ENCODE measurements around the gene DPH6. TPM values are rescaled to one million over a fixed set of nuclear protein-coding genes. Genes with fewer than 3 reads are reported as not detected.

Gene DPH6
- total and polyA plus RNA-seq, 12 donors: 5.0 to 42.0 (median 15.7) TPM

GRCh38 chr15:35583863-35584528 is 38.0 kb upstream of the DPH6 start:
- intact Hi-C loops (cut with DNase I): no loop called here
- Histone ChIP-seq H3K36me3 (replicated peaks in 1 of 2) (no peaks in the 10 kb centered on the region), H3K9me3 (replicated peaks in 1 of 3) (no peaks in the 10 kb centered on the region), H3K4me1 (replicated peaks in 1 of 2) (peaks cover 0 to 3% of the 10 kb centered on the region in 2 donors), H3K27me3 (no peaks in the 10 kb centered on the region), H3K27ac (no peak overlapping the region), H3K4me3 (no peak overlapping the region)
- 8 to 38% (median 28%) methylated on average over 1 of the region's 1 CpG for WGBS, 4 donors
- no peak for TF ChIP-seq POLR2A (IDR thresholded peaks at IDR 0.05)
- TF ChIP-seq, protein P1, sequence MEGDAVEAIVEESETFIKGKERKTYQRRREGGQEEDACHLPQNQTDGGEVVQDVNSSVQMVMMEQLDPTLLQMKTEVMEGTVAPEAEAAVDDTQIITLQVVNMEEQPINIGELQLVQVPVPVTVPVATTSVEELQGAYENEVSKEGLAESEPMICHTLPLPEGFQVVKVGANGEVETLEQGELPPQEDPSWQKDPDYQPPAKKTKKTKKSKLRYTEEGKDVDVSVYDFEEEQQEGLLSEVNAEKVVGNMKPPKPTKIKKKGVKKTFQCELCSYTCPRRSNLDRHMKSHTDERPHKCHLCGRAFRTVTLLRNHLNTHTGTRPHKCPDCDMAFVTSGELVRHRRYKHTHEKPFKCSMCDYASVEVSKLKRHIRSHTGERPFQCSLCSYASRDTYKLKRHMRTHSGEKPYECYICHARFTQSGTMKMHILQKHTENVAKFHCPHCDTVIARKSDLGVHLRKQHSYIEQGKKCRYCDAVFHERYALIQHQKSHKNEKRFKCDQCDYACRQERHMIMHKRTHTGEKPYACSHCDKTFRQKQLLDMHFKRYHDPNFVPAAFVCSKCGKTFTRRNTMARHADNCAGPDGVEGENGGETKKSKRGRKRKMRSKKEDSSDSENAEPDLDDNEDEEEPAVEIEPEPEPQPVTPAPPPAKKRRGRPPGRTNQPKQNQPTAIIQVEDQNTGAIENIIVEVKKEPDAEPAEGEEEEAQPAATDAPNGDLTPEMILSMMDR (IDR thresholded peaks at IDR 0.05): no peak
- DNase-seq: peak; percentile 18 to 65 (median 28)

DNA sequence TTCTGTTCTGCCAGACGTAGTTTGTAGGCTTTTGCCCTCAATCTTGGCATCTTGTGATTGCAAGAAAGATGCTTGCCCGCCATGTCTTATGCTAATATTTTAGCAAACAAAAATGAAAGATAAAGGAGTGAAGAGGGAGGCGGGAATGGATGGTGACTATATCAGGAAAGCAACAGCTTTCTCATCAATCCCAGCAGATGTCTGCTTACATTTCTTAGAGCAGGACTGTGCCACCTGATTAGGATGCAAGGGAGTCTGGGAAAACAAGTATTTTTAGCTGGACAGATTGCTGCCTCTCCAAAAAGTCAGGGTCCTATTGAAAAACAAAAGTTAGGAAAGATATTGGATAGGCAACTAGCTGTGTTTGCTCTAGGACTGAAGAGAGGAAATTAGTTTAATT is 34.6 kb upstream of the DPH6 start:
- Histone ChIP-seq H3K36me3 (replicated peaks in 1 of 2) (no peaks in the 10 kb centered on the region), H3K9me3 (replicated peaks in 1 of 3) (no peaks in the 10 kb centered on the region), H3K27ac (no peak overlapping the region), H3K4me1 (replicated peaks in 1 of 2) (peaks cover 0 to 3% of the 10 kb centered on the region in 2 donors), H3K4me3 (no peak overlapping the region), H3K27me3 (no peaks in the 10 kb centered on the region)
- no peak for DNase-seq
- no peak for TF ChIP-seq POLR2A (IDR thresholded peaks at IDR 0.05)
- TF ChIP-seq, protein P1 (IDR thresholded peaks at IDR 0.05): no peak
- 89 to 99% (median 92%) methylated on average over 3 of the region's 3 CpGs for WGBS, 4 donors
- intact Hi-C loops (cut with DNase I): no loop called here

DNA sequence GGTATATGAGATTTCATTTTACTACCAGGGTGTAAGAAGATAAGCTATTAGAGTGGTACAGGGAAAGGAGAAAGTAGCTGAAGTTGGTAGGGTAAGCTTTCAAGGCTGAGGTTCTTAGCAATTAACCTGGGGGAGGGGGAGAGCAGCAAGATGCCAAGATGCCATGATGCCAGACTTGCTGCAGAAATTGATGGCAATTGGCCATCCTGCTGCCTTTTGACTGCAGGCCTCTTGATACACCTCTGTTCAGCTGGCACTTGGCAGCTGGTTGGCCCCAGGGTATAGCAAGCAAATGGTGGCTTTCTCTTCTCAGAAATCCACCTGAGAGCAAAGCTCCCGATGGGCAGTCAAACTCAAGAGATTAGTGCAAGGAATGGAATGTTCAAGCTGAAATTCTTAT is 21.4 kb upstream of the DPH6 start:
- no peaks in the 10 kb centered on the region for H3K9me3 ChIP-seq (replicated peaks in 1 of 3)
- H3K4me1 ChIP-seq (replicated peaks in 1 of 2): no peaks in the 10 kb centered on the region
- H3K27ac ChIP-seq: no peak overlapping the region
- no peaks in the 10 kb centered on the region for H3K27me3 ChIP-seq
- no peak for DNase-seq
- intact Hi-C loops (cut with DNase I): no loop called here
- 80 to 97% (median 93%) methylated on average over 1 of the region's 1 CpG for whole genome bisulfite sequencing, 4 donors
- TF ChIP-seq, protein P1 (IDR thresholded peaks at IDR 0.05): no peak
- TF ChIP-seq POLR2A (IDR thresholded peaks at IDR 0.05): no peak
- H3K4me3 ChIP-seq: no peak overlapping the region
- H3K36me3 ChIP-seq (replicated peaks in 1 of 2): no peaks in the 10 kb centered on the region

DNA sequence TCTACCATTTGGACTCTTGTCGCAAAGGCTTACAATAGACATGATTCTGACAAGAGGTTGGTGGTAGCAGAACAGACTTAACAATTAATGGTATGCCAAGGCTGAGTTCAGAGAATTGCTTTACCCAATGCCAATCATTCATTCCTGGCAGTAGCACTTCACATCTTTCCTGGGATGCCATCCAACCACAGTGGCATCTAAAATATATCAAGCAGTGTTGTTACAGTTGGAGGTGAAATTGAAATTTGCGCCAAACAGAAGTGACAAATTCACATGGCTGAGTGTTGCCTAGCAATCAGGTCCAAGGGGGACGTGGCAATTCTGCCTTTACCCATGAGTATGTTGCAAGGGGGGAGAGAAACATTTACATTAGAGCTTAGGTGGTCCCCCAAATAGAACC is 21.0 kb upstream of the DPH6 start:
- no peaks in the 10 kb centered on the region for H3K36me3 ChIP-seq (replicated peaks in 1 of 2)
- H3K27me3 ChIP-seq: no peaks in the 10 kb centered on the region
- no peak overlapping the region for H3K4me3 ChIP-seq
- 89 to 95% (median 93%) methylated on average over 3 of the region's 3 CpGs for WGBS, 4 donors
- DNase-seq: no peak
- intact Hi-C loops (cut with DNase I): no loop called here
- TF ChIP-seq, protein P1 (IDR thresholded peaks at IDR 0.05): no peak
- TF ChIP-seq POLR2A (IDR thresholded peaks at IDR 0.05): no peak
- no peaks in the 10 kb centered on the region for H3K4me1 ChIP-seq (replicated peaks in 1 of 2)
- no peaks in the 10 kb centered on the region for H3K9me3 ChIP-seq (replicated peaks in 1 of 3)
- no peak overlapping the region for H3K27ac ChIP-seq
